GM18861 (cell line): Measurements from ENCODE around the gene DDX43.
"Not testable (repeated sequence)": the region's sequence is repeated elsewhere in the genome, so short reads cannot be mapped to it uniquely, and the experiment has no call there.

ENCODE experiments used
- ATAC-seq: cut with Tn5 transposase; IDR thresholded peaks from one replicate; pipeline ENCODE4 v1.9.1; 2021; ENCODE audit not compliant: unreplicated experiment

Gene DDX43

GRCh38 chr6:73394577-73395354, at the start of gene DDX43:
Gene DDX43 (plus strand): TSS chr6:73394828. CDS start chr6:73394906, 78 bp downstream.
- ATAC-seq = no peak

- no peak for ATAC-seq
Observed at GRCh38 chr6:73348550-73349204, 46.0 kb upstream of the DDX43 start.

GRCh38 chr6:73349311-73349710, 45.3 kb upstream of the DDX43 start:
- no peak for ATAC-seq

- no peak for ATAC-seq
Observed at GRCh38 chr6:73353636-73354593, 40.7 kb upstream of the DDX43 start, which contains the start of gene DPPA5. Gene DPPA5 (minus strand): TSS chr6:73354276. CDS start chr6:73354225, 51 bp downstream.

- no peak for ATAC-seq
Observed at GRCh38 chr6:73362358-73362757, 32.3 kb upstream of the DDX43 start, which contains the start of gene KHDC3L. Gene KHDC3L (plus strand): TSS chr6:73362658. CDS start chr6:73362730, 72 bp downstream.

- no peak for ATAC-seq
Observed at GRCh38 chr6:73362869-73363536, 31.6 kb upstream of the DDX43 start.

- ATAC-seq = no peak
Observed at GRCh38 chr6:73363537-73363875, 31.1 kb upstream of the DDX43 start.

- no peak for ATAC-seq
Observed at GRCh38 chr6:73364121-73364520, 30.5 kb upstream of the DDX43 start.

GRCh38 chr6:73364549-73364948, 30.1 kb upstream of the DDX43 start:
- no peak for ATAC-seq

- ATAC-seq = no peak
Observed at GRCh38 chr6:73367761-73368355, 26.8 kb upstream of the DDX43 start.

- ATAC-seq = no peak
Observed at GRCh38 chr6:73368675-73369074, 26.0 kb upstream of the DDX43 start.

GRCh38 chr6:73369157-73369556, 25.5 kb upstream of the DDX43 start:
- ATAC-seq = no peak

GRCh38 chr6:73369563-73369962, 25.1 kb upstream of the DDX43 start, which contains the start of gene OOEP:
Gene OOEP (minus strand): TSS chr6:73369897. CDS start chr6:73369792, 105 bp downstream.
- ATAC-seq = no peak

GRCh38 chr6:73371984-73372383, 22.6 kb upstream of the DDX43 start:
- ATAC-seq = no peak

- ATAC-seq = no peak
Observed at GRCh38 chr6:73372516-73372915, 22.1 kb upstream of the DDX43 start.

GRCh38 chr6:73375216-73375615, 19.4 kb upstream of the DDX43 start:
- ATAC-seq = no peak

- ATAC-seq = no peak
Observed at GRCh38 chr6:73377225-73377624, 17.4 kb upstream of the DDX43 start.

GRCh38 chr6:73381531-73381930, 13.1 kb upstream of the DDX43 start:
- ATAC-seq = not testable (repeated sequence)

GRCh38 chr6:73382462-73383113, 12.0 kb upstream of the DDX43 start:
- no peak for ATAC-seq

GRCh38 chr6:73388433-73388799, 6.2 kb upstream of the DDX43 start:
- ATAC-seq = no peak
